HepG2 (cell line): ENCODE data around the gene MRPL43. TPM values are rescaled to one million over a fixed set of nuclear protein-coding genes. Genes with fewer than 3 reads are reported as not detected.

ENCODE experiments used
- ATAC-seq: fragments of 200-7000 bp; cut with Tn5 transposase; 3 replicates; pipeline ENCODE4 v1.9.1; 2020; ENCODE audit warnings: mild to moderate bottlenecking, moderate library complexity
- BruUV-seq: library from RNA; stranded (reverse); fragments of 400-500 nt; replicated peaks from 2 replicates; lab custom pipeline; 2021; lab: Mats Ljungman, UMichigan
- CTCF ChIA-PET: fragments of 300-600 bp; formaldehyde crosslinking; extraction: SDS; loops from one replicate; lab custom pipeline; 2021; ENCODE audit warnings: low total read pairs, inconsistent platforms, low intra/inter-chr PET ratio; lab: Yijun Ruan, JAX
- POLR2A ChIA-PET: fragments of 350-600 bp; sonication (Branson Sonifier 250); formaldehyde crosslinking; loops from one replicate; lab custom pipeline; 2020; ENCODE audit warnings: antibody characterized with exemption, inconsistent platforms; lab: Yijun Ruan, JAX
- DNase-seq: peaks from one replicate; pipeline ENCODE4 v3.0.0-alpha.2; 2015; ENCODE audit warnings: low spot score
- FAIRE-seq: peaks from 3 replicates; lab custom pipeline; 2011; peaks lifted over from hg19 to GRCh38; lab: Jason Lieb, UNC
- H2AFZ ChIP-seq: one replicate; pipeline ENCODE4 v1.6.1; 2011; ENCODE audit warnings: low read length, inconsistent platforms
- H3K27ac ChIP-seq: fragments of 300-600 bp; 3 replicates; pipeline ENCODE4 v1.8.0; 2011; ENCODE audit warnings: mixed run types, mild to moderate bottlenecking, mixed read lengths, low read length, inconsistent platforms; ENCODE audit not compliant: insufficient read depth; ENCODE audit errors: extremely low read length
- H3K27me3 ChIP-seq, 2 experiments: fragments of 200-600 bp in 1 of 2; 2 replicates in 1 of 2; 3 replicates in 1 of 2; pipeline versions ENCODE4 v1.6.0 to v1.8.0; 2011; ENCODE audit warnings: low read length in 2 of 2, mild to moderate bottlenecking in 2 of 2, moderate library complexity in 2 of 2, inconsistent platforms in 1 of 2; ENCODE audit not compliant: insufficient read depth in 2 of 2, control insufficient read depth in 1 of 2
- H3K36me3 ChIP-seq, 2 experiments: fragments of 200-600 bp in 1 of 2; replicated peaks in 1 of 2; 2 replicates in 1 of 2; 3 replicates in 1 of 2; pipeline versions ENCODE4 v1.5.1 to v1.8.0; 2011; ENCODE audit warnings: low read length in 2 of 2, inconsistent platforms in 1 of 2; ENCODE audit not compliant: insufficient read depth in 2 of 2, control insufficient read depth in 1 of 2
- H3K4me1 ChIP-seq: 2 replicates; pipeline ENCODE4 v1.5.1; 2012; ENCODE audit warnings: low read length, inconsistent platforms; ENCODE audit not compliant: insufficient read depth
- H3K4me2 ChIP-seq: 2 replicates; pipeline ENCODE4 v1.6.0; 2011; ENCODE audit warnings: low read depth, low read length, inconsistent platforms
- H3K4me3 ChIP-seq, 3 experiments: fragments of 200-600 bp in 1 of 3; sonication (generic), shearing (Covaris generic) in 1 of 3; replicated peaks in 1 of 3; 2 replicates each; pipeline ENCODE4 v1.5.1; 2011 to 2016; ENCODE audit warnings: low read length in 3 of 3, inconsistent platforms in 2 of 3, low read depth in 2 of 3, mild to moderate bottlenecking in 2 of 3, control low read depth in 1 of 3, mixed read lengths in 1 of 3; ENCODE audit not compliant: insufficient read depth in 1 of 3
- H3K79me2 ChIP-seq: one replicate; pipeline ENCODE4 v1.6.1; 2011; ENCODE audit warnings: low read length, inconsistent platforms; ENCODE audit not compliant: insufficient read depth
- H3K9ac ChIP-seq: 2 replicates; pipeline ENCODE4 v1.6.0; 2011; ENCODE audit warnings: mild to moderate bottlenecking, low read depth, low read length, inconsistent platforms; ENCODE audit not compliant: insufficient read depth
- H3K9me3 ChIP-seq: 2 replicates; pipeline ENCODE4 v1.5.1; 2012; ENCODE audit warnings: mild to moderate bottlenecking, low read length
- H4K20me1 ChIP-seq: 2 replicates; pipeline ENCODE4 v1.6.0; 2011; ENCODE audit warnings: inconsistent platforms, mild to moderate bottlenecking, low read length, moderate library complexity; ENCODE audit not compliant: insufficient read depth
- ETV5 ChIP-seq: IDR thresholded peaks from 2 replicates; pipeline ENCODE4 v1.6.1; 2018; ENCODE audit warnings: missing biosample characterization, missing genetic modification reagents, inconsistent platforms, borderline replicate concordance
- LBX2 ChIP-seq: sonication (generic); formaldehyde crosslinking; IDR thresholded peaks from 2 replicates; pipeline ENCODE4 v1.5.0; 2020; ENCODE audit warnings: missing genetic modification reagents, mild to moderate bottlenecking, borderline replicate concordance
- MEF2D ChIP-seq: sonication (generic); formaldehyde crosslinking; IDR thresholded peaks from 2 replicates; pipeline ENCODE4 v1.5.1; 2020; ENCODE audit warnings: mild to moderate bottlenecking, missing genetic modification reagents
- MIXL1 ChIP-seq: IDR thresholded peaks from 2 replicates; pipeline ENCODE4 v1.6.1; 2016
- NR2C2 ChIP-seq: sonication (generic); formaldehyde crosslinking; IDR thresholded peaks from 2 replicates; pipeline ENCODE4 v1.4.0; 2020; ENCODE audit warnings: missing genetic modification reagents, mild to moderate bottlenecking, moderate library complexity, borderline replicate concordance
- PHF20 ChIP-seq: sonication (generic); formaldehyde crosslinking; IDR thresholded peaks from 2 replicates; pipeline ENCODE4 v1.5.0; 2020; ENCODE audit warnings: mild to moderate bottlenecking, missing genetic modification reagents
- PLSCR1 ChIP-seq: sonication (generic); formaldehyde crosslinking; IDR thresholded peaks from 2 replicates; pipeline ENCODE4 v1.5.0; 2020; ENCODE audit warnings: missing genetic modification reagents, mild to moderate bottlenecking, borderline replicate concordance
- POLR2A ChIP-seq, 2 experiments: IDR thresholded peaks; 2 replicates each; pipeline ENCODE4 v1.6.1; 2011; ENCODE audit warnings: low read depth in 2 of 2, low read length in 2 of 2, mild to moderate bottlenecking in 1 of 2, moderate library complexity in 1 of 2; ENCODE audit not compliant: insufficient read depth in 1 of 2
- U2AF1 ChIP-seq: fragments of 200-400 bp; formaldehyde crosslinking; optimal IDR thresholded peaks from 2 replicates; pipeline ENCODE3; 2017; ENCODE audit warnings: mild to moderate bottlenecking, low read depth, low read length
- ZNF180 ChIP-seq: sonication (generic); formaldehyde crosslinking; IDR thresholded peaks from 2 replicates; pipeline ENCODE4 v1.4.0; 2020; ENCODE audit warnings: low read depth, missing genetic modification reagents, borderline replicate concordance
- ZNF230 ChIP-seq: sonication (generic); formaldehyde crosslinking; IDR thresholded peaks from 2 replicates; pipeline ENCODE4 v1.4.0; 2020; ENCODE audit warnings: mild to moderate bottlenecking, missing genetic modification reagents
- ZNF234 ChIP-seq: sonication (generic); formaldehyde crosslinking; conservative IDR thresholded peaks from 2 replicates; pipeline ENCODE4 v1.5.1; 2020; ENCODE audit warnings: mild to moderate bottlenecking, missing genetic modification reagents
- ZNF282 ChIP-seq: fragments of 450-650 bp; IDR thresholded peaks from 2 replicates; pipeline ENCODE4 v1.6.1; 2018; ENCODE audit not compliant: partially characterized antibody
- ZNF431 ChIP-seq: sonication (generic); formaldehyde crosslinking; IDR thresholded peaks from 2 replicates; pipeline ENCODE4 v1.9.0; 2022; ENCODE audit warnings: missing genetic modification reagents, low read depth, mild to moderate bottlenecking, borderline replicate concordance
- ZNF441 ChIP-seq: sonication (generic); formaldehyde crosslinking; IDR thresholded peaks from 2 replicates; pipeline ENCODE4 v1.7.0; 2021; ENCODE audit warnings: missing genetic modification reagents, borderline replicate concordance
- ZNF468 ChIP-seq: sonication (generic); formaldehyde crosslinking; IDR thresholded peaks from 2 replicates; pipeline ENCODE4 v1.8.0; 2022; ENCODE audit warnings: mild to moderate bottlenecking, moderate library complexity, missing genetic modification reagents
- ZNF724P ChIP-seq: sonication (generic); formaldehyde crosslinking; IDR thresholded peaks from 2 replicates; pipeline ENCODE4 v1.8.0; 2022; ENCODE audit warnings: missing genetic modification reagents, borderline replicate concordance
- ZNF816 ChIP-seq: sonication (generic); formaldehyde crosslinking; IDR thresholded peaks from 2 replicates; pipeline ENCODE4 v1.8.0; 2022; ENCODE audit warnings: missing genetic modification reagents, mild to moderate bottlenecking, borderline replicate concordance
- WGBS: methylation state at CpG from one replicate; pipeline ENCODE4 v1.1.6; 2017; ENCODE audit warnings: low lambda C conversion rate; 5-methylcytosine and 5-hydroxymethylcytosine counted together
- in situ Hi-C: cut with HindIII; loops from 2 replicates; pipeline ENCODE4 v1.10.0; 2017; ENCODE audit warnings: low pct_unique_long_range_greater_than_20kb; ENCODE audit not compliant: extremely low pct_ligation_motif_present
- intact Hi-C: fragments of 100-400 bp; cut with micrococcal nuclease; formaldehyde crosslinking; loops from one replicate; pipeline ENCODE4 v1.10.0; 2022; ENCODE audit not compliant: unreplicated experiment
- polyA plus RNA-seq, 8 experiments: library from polyadenylated mRNA; depleted of rRNA in 3 of 8; stranded (reverse) in 7 of 8; unstranded in 1 of 8; fragments of >200 nt; fragmentation: Illumina TruSeq in 4 of 8; extraction: Trizol in 4 of 8; gene quantifications; 2 replicates each; pipeline versions ENCODE4 v1.2.1 to v1.2.3, GENCODE V29; 2011 to 2016; ENCODE audit warnings: low read depth in 4 of 8, missing spikeins in 1 of 8, mixed read lengths in 1 of 8; ENCODE audit not compliant: insufficient read depth in 1 of 8
- total RNA-seq, 5 experiments: library from RNA; depleted of rRNA; stranded (reverse); fragments of >200 nt; fragmentation: Illumina TruSeq; extraction: Trizol; gene quantifications; 2 replicates each; pipeline ENCODE4 v1.2.3, GENCODE V29; 2016; ENCODE audit warnings: low read depth in 1 of 5
- TF ChIP-seq, protein P1 (sequence below): sonication (generic); formaldehyde crosslinking; IDR thresholded peaks from 2 replicates; pipeline ENCODE4 v1.5.0; 2020; ENCODE audit warnings: mild to moderate bottlenecking, missing genetic modification reagents, borderline replicate concordance
- TF ChIP-seq, protein P2 (sequence below): sonication (generic); formaldehyde crosslinking; IDR thresholded peaks from 2 replicates; pipeline ENCODE4 v1.4.0; 2020; ENCODE audit warnings: mild to moderate bottlenecking, low read depth, missing genetic modification reagents

MRPL43 gene
- total and polyA plus RNA-seq, 2 of the 13 experiments (the other 11 are each of a cell fraction or from before 2014, with no cell fraction given) = 71.0 to 73.7 TPM

GRCh38 chr10:101032637-101033224 is 45.4 kb upstream of the MRPL43 start:
- peak; percentile 16 for ATAC-seq
- DNase-seq = peak; percentile 44
- Histone ChIP-seq H3K4me2 (peak overlapping the region; percentile 96), H4K20me1 (no peaks in the 10 kb centered on the region), H3K9ac (peak overlapping the region; percentile 77), H2AFZ (no peak overlapping the region), H3K36me3 (peaks cover 8 to 24% of the 10 kb centered on the region in 2 experiments; a peak in 3 of 5 replicates), H3K4me3 (peak overlapping the region; percentile 73 to 80 (median 74)), H3K9me3 (no peaks in the 10 kb centered on the region), H3K27me3 (no peaks in the 10 kb centered on the region; a peak in 1 of 5 replicates), H3K27ac (peak overlapping the region; percentile 65), H3K4me1 (peaks cover 66% of the 10 kb centered on the region), H3K79me2 (no peaks in the 10 kb centered on the region)
- in situ Hi-C loops (loop anchor here (5.0 kb wide), 1 partner anchor 35 kb away; no protein-coding TSS in a partner anchor), intact Hi-C loops (loop anchor here (5.0 kb wide), 1 partner anchor 35 kb away; no protein-coding TSS in a partner anchor)
- FAIRE-seq = no peak
- WGBS = 6% methylated on average over 3 of the region's 6 CpGs
- CTCF ChIA-PET = no interaction called here
- POLR2A ChIA-PET = interaction anchor here (0.6 to 4.6 kb wide), 9 partner anchors 8 to 40 kb away, joined by 3 to 51 read pairs (median 13); partner anchors contain the start of genes KAZALD1 and LZTS2
- no TSS peak for BruUV-seq
- no peak for TF ChIP-seq LBX2 (CRISPR knock-in tag)
- no peak for TF ChIP-seq ETV5
- TF ChIP-seq ZNF724P (CRISPR knock-in tag) = no peak
- 0 out of 4 replicates have a peak, but pooled peaks of 1 of the 2 experiments have one; percentile 25 for TF ChIP-seq POLR2A (IDR thresholded peaks at IDR 0.05; ENCODE audit: insufficient read depth in 1 of 2, low read depth in 2 of 2, low read length in 2 of 2)
- TF ChIP-seq ZNF431 = no peak
- no peak for TF ChIP-seq ZNF816
- no peak for TF ChIP-seq PHF20 (CRISPR knock-in tag)
- TF ChIP-seq ZNF234 (CRISPR knock-in tag) = 0 out of 2 replicates have a peak, but pooled peaks have one; percentile 15
- TF ChIP-seq, protein P1, sequence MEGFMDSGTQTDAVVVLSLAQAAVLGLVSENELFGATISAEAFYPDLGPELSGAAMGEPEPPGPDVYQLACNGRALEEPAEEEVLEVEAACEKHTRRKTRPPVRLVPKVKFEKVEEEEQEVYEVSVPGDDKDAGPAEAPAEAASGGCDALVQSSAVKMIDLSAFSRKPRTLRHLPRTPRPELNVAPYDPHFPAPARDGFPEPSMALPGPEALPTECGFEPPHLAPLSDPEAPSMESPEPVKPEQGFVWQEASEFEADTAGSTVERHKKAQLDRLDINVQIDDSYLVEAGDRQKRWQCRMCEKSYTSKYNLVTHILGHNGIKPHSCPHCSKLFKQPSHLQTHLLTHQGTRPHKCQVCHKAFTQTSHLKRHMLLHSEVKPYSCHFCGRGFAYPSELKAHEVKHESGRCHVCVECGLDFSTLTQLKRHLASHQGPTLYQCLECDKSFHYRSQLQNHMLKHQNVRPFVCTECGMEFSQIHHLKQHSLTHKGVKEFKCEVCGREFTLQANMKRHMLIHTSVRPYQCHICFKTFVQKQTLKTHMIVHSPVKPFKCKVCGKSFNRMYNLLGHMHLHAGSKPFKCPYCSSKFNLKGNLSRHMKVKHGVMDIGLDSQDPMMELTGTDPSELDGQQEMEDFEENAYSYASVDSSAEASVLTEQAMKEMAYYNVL (CRISPR knock-in tag) = no peak
- no peak for TF ChIP-seq PLSCR1 (CRISPR knock-in tag)
- 0 out of 2 replicates have a peak, but pooled peaks have one; percentile 49 for TF ChIP-seq ZNF230 (CRISPR knock-in tag)
- TF ChIP-seq, protein P2, sequence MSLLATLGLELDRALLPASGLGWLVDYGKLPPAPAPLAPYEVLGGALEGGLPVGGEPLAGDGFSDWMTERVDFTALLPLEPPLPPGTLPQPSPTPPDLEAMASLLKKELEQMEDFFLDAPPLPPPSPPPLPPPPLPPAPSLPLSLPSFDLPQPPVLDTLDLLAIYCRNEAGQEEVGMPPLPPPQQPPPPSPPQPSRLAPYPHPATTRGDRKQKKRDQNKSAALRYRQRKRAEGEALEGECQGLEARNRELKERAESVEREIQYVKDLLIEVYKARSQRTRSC (CRISPR knock-in tag) = no peak
- TF ChIP-seq NR2C2 (CRISPR knock-in tag) = 0 out of 2 replicates have a peak, but pooled peaks have one; percentile 13
- no peak for TF ChIP-seq ZNF180 (CRISPR knock-in tag)
- no peak for TF ChIP-seq U2AF1
- 0 out of 2 replicates have a peak, but pooled peaks have one; percentile 35 for TF ChIP-seq MEF2D (CRISPR knock-in tag)
- TF ChIP-seq ZNF468 (CRISPR knock-in tag) = no peak
- no peak for TF ChIP-seq ZNF282
- TF ChIP-seq ZNF441 (CRISPR knock-in tag) = peak; percentile 6; the same call in 1 of the 2 replicates
- no peak for TF ChIP-seq MIXL1 (CRISPR knock-in tag)
